NB4 (cell line): ENCODE results near the gene ECHDC3.

Experiments
- MYC ChIP-seq: IDR thresholded peaks from 2 replicates; pipeline ENCODE4 v1.6.1; 2011; ENCODE audit warnings: low read depth, low read length
- POLR2A ChIP-seq: IDR thresholded peaks from 2 replicates; pipeline ENCODE4 v1.6.1; 2011; ENCODE audit warnings: mild to moderate bottlenecking; ENCODE audit not compliant: insufficient read length; ENCODE audit errors: extremely low read depth
- TF ChIP-seq, protein P1 (sequence below): IDR thresholded peaks from one replicate; pipeline ENCODE4 v1.5.1; 2012; ENCODE audit warnings: low read depth, low read length
- TF ChIP-seq, protein P2 (sequence below): IDR thresholded peaks from 2 replicates; pipeline ENCODE4 v1.6.1; 2011; ENCODE audit warnings: low read depth, low read length

DNA sequence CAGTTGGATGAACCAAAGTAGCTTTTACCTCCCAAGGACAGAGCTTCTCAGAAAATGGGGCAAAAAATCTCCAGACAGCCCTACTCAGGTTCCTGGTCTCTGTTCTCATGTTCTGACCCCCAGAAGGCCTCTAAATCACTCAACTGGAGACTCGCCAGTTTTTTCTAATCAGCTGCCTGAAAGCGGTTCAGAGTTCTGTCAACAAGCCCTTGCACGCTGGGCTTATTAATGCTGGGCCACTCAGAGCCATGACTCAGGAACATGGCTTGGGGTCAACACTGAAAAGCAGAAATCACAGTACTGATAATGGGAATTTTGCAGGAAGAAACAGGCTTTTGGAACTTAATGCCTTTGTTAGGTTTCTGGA is 15.3 kb downstream of the ECHDC3 start:
- TF ChIP-seq, protein P1, sequence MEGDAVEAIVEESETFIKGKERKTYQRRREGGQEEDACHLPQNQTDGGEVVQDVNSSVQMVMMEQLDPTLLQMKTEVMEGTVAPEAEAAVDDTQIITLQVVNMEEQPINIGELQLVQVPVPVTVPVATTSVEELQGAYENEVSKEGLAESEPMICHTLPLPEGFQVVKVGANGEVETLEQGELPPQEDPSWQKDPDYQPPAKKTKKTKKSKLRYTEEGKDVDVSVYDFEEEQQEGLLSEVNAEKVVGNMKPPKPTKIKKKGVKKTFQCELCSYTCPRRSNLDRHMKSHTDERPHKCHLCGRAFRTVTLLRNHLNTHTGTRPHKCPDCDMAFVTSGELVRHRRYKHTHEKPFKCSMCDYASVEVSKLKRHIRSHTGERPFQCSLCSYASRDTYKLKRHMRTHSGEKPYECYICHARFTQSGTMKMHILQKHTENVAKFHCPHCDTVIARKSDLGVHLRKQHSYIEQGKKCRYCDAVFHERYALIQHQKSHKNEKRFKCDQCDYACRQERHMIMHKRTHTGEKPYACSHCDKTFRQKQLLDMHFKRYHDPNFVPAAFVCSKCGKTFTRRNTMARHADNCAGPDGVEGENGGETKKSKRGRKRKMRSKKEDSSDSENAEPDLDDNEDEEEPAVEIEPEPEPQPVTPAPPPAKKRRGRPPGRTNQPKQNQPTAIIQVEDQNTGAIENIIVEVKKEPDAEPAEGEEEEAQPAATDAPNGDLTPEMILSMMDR = no peak
- TF ChIP-seq, protein P2, sequence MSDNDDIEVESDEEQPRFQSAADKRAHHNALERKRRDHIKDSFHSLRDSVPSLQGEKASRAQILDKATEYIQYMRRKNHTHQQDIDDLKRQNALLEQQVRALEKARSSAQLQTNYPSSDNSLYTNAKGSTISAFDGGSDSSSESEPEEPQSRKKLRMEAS = no peak
- no peak for TF ChIP-seq POLR2A
- TF ChIP-seq MYC = no peak
